ENCODE results near the gene NCKIPSD.

DNA sequence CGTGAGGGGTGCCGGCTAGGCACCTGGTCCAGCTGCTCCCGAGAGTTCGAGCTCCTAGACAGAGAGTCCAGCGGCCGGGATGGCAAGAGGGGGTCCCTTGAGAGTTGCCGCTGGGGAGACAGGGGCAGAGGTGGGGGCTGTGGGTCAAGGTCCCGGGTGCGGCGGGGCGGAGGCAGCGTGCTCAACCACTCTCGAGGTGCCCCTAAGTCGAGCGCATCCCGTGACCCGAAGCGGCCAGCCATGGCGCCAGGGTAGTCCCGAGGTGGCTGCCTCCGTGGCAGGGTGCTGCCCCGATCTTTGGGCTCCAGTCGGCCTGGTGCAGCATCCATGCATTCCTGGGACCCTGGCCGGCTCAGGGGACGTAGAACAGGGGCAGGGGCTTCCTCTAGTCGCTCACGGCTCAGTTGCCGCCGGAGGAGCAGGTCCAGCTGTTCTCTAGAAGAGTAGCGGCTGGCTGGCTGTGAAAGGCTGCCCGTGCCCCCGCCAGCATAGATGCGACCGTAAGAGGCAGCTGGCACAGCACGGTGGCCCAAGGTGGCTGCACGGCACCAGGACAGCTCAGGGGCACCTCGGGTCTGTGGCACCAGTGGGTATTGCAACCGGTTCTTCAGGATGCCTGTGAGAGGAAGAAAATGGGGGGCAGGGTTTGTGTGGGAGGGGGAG is 45.6 kb downstream of the NCKIPSD start:
- TF ChIP-seq, protein P1, sequence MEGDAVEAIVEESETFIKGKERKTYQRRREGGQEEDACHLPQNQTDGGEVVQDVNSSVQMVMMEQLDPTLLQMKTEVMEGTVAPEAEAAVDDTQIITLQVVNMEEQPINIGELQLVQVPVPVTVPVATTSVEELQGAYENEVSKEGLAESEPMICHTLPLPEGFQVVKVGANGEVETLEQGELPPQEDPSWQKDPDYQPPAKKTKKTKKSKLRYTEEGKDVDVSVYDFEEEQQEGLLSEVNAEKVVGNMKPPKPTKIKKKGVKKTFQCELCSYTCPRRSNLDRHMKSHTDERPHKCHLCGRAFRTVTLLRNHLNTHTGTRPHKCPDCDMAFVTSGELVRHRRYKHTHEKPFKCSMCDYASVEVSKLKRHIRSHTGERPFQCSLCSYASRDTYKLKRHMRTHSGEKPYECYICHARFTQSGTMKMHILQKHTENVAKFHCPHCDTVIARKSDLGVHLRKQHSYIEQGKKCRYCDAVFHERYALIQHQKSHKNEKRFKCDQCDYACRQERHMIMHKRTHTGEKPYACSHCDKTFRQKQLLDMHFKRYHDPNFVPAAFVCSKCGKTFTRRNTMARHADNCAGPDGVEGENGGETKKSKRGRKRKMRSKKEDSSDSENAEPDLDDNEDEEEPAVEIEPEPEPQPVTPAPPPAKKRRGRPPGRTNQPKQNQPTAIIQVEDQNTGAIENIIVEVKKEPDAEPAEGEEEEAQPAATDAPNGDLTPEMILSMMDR (IDR thresholded peaks at IDR 0.05; ENCODE audit: low read length) = no peak
- TF ChIP-seq EZH2 (optimal IDR thresholded peaks at IDR 0.05; ENCODE audit: low read depth, low read length) = no peak
